ENCODE measurements around the gene ANO8.

GRCh38 chr19:17329366-17330261 lies 5.0 kb downstream of the ANO8 start:
- TF ChIP-seq CTCF (IDR thresholded peaks at IDR 0.05) (no peak), POLR2AphosphoS5 (IDR thresholded peaks at IDR 0.05) (no peak)

Data from upper lobe of left lung (tissue), 4 donors.